Erythroblast (primary cell): ENCODE measurements around the gene TUBB.

Experiments
- GATA1 ChIP-seq: IDR thresholded peaks from 2 replicates; pipeline ENCODE4 v1.6.1; 2011; ENCODE audit warnings: low read depth, mild to moderate bottlenecking, control low read depth, low read length, moderate library complexity
- POLR2A ChIP-seq: IDR thresholded peaks from 2 replicates; pipeline ENCODE4 v1.6.1; 2011; ENCODE audit warnings: mild to moderate bottlenecking, low read length

DNA sequence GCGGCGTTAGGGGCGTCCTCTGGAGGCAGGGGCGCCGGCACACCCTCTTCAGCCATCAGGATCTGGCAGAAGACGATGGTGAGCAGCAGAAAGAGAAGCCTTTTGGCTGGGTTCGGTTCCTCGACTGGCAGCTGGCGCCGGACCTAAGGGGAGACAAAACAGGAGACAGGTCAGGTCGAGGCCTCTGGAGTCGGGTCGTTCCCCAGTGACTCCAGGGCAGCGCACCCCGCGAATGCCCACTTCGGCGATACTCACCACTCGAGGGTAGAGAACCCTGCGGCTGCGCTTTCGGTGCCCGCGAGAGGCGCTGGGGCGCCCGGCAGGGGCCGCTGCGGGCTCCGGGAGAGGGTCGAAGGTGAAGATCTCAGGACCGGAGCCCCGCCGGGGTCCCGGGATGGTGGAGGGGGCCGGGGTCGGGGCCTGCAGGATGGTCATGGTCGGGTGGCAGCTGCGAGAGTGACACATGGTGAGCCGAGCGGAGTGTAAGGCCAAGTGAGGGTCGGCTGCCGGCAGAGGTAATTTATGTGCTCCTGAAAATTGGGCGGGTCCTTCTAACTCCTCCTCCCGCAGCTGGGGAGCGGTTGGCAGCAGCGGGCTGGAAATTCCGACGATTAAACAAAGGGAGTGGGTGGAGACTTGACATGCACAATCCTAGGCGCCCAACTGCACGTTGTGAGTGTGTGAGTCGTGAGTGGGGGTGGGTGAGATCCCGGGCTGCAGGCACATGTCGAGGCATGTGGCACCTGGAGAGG lies 24.1 kb downstream of the TUBB start, which contains the start of gene IER3:
- peak; percentile 95 for TF ChIP-seq POLR2A
- TF ChIP-seq GATA1: no peak
